NCI-H2196 treated with DMSO at 0.1 percent for 48 hours (cell line): ENCODE measurements around the gene FHIT.

Experiments used
- DNase-seq: peaks from one replicate; lab custom pipeline; 2025; ENCODE audit not compliant: unreplicated experiment; lab: John Stamatoyannopoulos, UW

Gene FHIT

GRCh38 chr3:61172684-61173083 lies 78.6 kb downstream of the FHIT start:
- no peak for DNase-seq

- no peak for DNase-seq
These were observed 79.0 kb downstream of the FHIT start for GRCh38 chr3:61172203-61172602.

GRCh38 chr3:61169621-61170251 lies 81.5 kb downstream of the FHIT start:
- DNase-seq, result no peak

- no peak for DNase-seq
These were observed 83.0 kb downstream of the FHIT start for GRCh38 chr3:61168286-61168685.

- no peak for DNase-seq
These were observed 88.3 kb downstream of the FHIT start for GRCh38 chr3:61162965-61163364.

- DNase-seq, result no peak
These were observed 92.6 kb downstream of the FHIT start for GRCh38 chr3:61158667-61159066.

GRCh38 chr3:61158216-61158615 lies 93.0 kb downstream of the FHIT start:
- no peak for DNase-seq

- DNase-seq, result no peak
These were observed 93.8 kb downstream of the FHIT start for GRCh38 chr3:61157414-61157813.

GRCh38 chr3:61155701-61156292 lies 95.5 kb downstream of the FHIT start:
- DNase-seq, result no peak

- DNase-seq, result no peak
These were observed 96.6 kb downstream of the FHIT start for GRCh38 chr3:61154457-61155198.

GRCh38 chr3:61152071-61152470 lies 99.2 kb downstream of the FHIT start:
- no peak for DNase-seq

- no peak for DNase-seq
These were observed 102.0 kb downstream of the FHIT start for GRCh38 chr3:61149236-61149635.

- DNase-seq, result no peak
These were observed 105.0 kb downstream of the FHIT start for GRCh38 chr3:61146010-61146890.

GRCh38 chr3:61141697-61142096 lies 109.6 kb downstream of the FHIT start:
- DNase-seq, result no peak

- no peak for DNase-seq
These were observed 110.0 kb downstream of the FHIT start for GRCh38 chr3:61141227-61141626.

- DNase-seq, result no peak
These were observed 111.6 kb downstream of the FHIT start for GRCh38 chr3:61139686-61140085.

GRCh38 chr3:61138401-61138800 lies 112.9 kb downstream of the FHIT start:
- DNase-seq, result no peak

GRCh38 chr3:61136191-61136590 lies 115.1 kb downstream of the FHIT start:
- DNase-seq, result no peak

- DNase-seq, result no peak
These were observed 116.7 kb downstream of the FHIT start for GRCh38 chr3:61134532-61134931.

GRCh38 chr3:61132062-61132461 lies 119.2 kb downstream of the FHIT start:
- no peak for DNase-seq

- DNase-seq, result no peak
These were observed 132.4 kb downstream of the FHIT start for GRCh38 chr3:61118830-61119229.
